Activated gamma-delta T cell (primary cell): ENCODE data around the gene APOA1.
"Not testable (repeated sequence)": the region's sequence is repeated elsewhere in the genome, so short reads cannot be mapped to it uniquely, and the experiment has no call there.

ENCODE experiments used
- DNase-seq: peaks from one replicate; lab custom pipeline; 2025; lab: John Stamatoyannopoulos, UW

The APOA1 gene

DNA sequence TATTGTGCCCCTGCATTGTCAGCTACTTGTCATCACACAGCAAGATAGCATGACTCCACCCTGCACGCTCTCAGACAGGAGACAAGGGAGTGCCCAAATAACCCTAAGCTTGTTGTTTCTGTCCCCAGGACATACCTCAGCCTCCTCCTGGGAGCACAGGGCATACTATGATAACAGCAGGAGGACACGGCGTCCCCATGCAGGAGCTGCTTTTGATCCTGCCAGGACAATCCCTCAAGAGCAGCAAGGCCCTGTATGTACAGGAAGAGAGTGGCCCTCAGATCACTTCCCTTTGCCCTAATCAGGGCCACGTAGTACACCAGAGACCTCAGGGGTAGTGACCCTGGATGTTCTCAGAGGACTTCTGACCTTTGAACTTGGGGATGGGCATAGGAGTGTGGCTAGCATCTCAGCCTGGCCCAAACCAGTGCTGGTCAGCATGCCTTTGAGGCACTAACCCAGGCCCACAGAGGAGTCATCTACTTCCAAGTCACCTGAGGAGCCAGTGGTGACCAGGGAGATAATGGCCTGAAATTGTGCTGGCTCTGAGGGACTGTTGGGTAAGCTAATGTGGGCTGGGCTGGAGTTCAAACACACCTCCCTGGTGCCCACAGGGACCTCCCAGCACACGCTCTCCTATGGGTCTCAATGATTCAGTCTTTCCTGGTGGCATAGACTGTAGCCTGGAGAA is 23.5 kb downstream of the APOA1 start:
- DNase-seq = no peak

DNA sequence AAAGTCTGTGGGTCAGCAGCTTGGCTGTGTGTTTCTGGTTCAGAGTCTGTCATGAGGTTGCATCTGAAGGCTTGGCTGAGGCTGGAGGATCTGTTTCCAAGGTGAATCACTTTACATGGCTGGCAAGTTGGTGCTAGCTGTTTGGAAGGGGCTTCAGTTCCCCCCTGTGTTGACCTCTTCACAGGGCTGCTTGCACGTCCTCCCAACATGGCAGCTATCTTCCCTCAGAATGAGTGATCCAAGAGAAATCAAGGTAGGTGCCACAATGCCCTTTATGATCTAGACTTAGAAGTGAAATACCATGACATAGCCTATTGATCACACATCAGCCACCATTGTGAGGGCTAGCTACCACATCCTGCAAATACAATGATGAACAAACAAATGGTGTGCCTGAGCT is 24.3 kb downstream of the APOA1 start:
- no peak for DNase-seq

DNA sequence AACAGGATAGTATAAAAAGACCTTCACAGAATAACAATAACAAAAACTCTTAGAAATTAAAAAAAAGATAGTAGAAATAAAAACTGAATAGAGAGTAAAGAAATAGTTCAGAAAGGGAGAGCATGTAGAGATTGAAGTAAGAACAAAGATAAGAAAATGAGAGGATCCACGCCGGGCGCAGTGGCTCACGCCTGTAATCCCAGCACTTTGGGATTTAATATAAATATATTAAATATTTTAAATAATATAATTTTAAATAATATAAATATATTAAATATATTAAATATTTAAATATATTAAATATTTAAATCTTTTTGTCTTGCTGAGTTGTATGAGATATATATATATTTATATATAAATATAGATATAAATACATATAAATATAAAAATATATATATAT is 25.3 kb downstream of the APOA1 start:
- no peak for DNase-seq

DNA sequence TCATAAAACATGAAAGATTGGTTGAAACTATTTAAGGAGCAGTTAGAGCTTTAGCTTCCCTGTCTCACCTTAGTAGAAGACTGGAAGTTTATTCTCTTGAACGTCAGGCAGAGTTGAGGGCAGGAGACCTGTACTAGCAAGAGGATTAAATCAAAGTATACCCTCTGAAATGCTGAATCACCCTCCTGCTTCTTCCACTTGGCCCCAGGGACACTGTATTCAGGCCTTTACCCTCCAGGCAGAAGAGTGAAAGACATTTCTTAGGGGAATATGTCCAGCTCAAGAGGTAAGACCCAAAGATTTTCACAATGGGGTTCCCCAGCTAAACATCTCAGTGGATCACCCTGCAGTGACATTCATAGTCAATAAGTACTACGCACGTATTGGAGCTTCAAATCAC is 26.2 kb downstream of the APOA1 start:
- DNase-seq = no peak

DNA sequence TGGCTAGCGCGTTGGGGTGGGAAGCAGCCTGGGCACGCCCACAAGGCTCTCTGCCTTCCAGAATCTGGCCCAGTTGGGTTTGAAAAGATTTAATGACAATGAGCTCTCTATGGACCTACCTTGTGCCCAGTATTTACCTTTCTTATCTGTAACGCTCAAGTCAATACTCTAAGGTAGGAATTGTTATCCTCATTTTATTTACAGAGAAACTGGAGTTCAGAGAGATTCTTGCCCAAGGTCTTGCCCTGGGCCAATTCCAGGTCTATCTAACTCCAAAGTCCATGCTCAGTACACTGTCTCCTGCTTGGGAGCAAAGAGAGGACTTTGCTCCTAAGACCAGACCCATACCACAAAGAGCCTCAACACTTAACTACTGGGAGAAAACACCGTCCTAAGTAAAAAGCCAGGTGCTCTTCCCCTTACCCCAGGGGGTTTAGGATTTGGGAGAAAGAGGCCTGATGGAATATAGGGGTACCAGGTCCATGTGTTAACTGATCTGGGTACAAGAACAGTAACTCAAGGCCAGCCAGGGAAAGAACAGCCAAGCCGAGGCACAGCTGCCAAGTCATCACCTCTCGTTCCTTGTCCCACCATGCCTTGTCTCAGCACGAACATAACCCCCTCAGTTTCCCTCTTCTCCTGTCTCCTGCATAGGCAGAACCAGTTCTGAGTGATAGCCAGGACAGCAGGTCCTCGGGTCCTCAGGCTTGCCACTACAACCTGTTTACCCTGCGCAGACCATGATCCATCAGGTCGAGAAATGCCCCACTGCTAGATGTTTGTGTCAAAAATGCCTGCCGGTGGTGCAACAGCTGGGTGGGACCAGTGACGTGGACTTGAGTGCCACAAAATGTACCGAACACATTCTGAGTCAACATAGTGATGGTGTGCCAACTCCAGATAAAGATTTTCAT is 28.9 kb downstream of the APOA1 start:
- no peak for DNase-seq

DNA sequence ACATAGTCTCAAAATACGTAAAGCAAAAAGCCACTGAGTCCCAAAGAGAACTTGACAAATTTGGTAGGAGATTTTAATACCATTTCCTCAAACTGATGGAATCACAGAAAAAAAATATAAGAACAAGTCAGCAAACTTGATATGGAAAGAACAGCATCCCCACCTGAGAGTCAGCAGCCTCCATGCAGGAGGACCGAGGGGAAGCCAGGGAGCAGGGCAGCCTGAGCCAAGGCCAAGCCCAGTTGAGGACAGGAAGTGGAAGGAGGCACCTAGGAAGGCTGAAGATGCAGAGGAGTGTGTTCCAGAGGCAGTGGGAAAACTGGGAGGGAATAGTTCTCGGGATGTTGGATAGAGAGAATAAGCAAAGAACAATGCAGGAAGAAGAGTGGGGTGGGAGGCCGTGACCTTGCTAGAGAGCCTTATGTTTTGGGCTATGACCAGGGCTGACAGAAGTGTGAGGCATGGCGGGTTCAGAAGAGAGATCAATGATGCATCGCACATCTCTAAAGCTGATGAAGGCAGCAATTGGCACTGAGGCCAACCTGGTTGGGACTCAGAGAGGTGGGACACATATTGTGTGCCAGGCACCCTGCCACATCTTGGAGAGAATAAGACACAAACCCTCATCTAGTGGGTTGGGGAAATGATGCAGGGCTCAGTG is 29.7 kb downstream of the APOA1 start:
- DNase-seq = no peak

DNA sequence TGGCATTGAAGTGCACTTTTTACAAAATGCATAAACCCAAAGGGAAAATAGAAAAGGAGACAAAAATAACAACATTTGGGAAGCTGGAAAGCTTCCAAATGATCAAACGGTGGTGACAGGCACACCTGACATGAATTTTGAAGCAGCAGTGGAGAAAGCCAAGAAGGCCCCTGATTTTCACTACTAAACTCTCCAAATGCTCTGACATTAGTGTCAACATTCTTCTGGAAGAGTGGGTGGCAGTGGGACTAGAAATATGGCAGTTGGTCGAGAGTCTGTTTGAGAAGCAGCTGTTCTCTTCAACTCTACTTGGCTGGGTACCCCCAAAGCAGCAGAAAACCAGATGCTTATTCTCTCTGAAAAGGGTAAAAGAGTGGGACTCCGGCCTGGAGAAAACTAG is 33.4 kb downstream of the APOA1 start:
- DNase-seq = no peak

DNA sequence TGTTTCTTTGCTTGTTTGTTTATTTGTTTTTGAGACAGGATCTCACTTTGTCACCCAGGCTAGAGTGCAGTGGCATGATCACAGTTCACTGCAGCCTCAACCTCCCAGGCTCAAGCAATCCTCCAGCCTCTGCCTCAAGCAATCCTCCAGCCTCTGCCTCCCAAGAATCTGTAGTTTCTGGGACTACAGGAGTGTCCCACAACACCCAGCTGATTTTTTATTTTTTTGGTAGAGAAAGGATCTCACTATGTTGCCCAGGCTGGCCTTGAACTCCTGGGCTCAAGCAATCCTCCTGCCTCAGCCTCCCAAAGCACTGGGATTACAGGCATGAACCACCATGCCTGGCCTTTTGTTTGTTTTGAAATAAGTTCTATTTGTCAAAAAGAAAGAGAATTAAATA is 35.8 kb downstream of the APOA1 start:
- not testable (repeated sequence) for DNase-seq

DNA sequence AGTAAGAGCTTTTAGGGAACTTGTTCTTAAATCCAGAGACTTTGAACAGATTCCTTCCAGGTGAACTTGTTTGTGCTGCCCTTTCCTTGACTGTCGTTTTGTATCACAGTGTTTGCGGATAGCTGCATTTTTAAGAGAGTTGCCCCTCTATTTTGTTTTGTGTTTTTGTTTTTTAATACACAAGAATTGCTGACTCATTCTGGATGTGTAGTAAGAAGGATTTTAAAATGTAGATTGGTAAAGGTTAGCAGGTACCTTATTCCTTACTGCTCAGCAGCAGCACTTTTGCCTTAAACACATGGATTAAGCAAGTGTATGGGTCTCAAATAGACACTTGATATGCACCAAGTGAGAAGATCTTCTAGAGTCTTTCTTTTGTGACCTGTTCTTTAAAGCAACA is 36.8 kb downstream of the APOA1 start:
- DNase-seq = no peak

DNA sequence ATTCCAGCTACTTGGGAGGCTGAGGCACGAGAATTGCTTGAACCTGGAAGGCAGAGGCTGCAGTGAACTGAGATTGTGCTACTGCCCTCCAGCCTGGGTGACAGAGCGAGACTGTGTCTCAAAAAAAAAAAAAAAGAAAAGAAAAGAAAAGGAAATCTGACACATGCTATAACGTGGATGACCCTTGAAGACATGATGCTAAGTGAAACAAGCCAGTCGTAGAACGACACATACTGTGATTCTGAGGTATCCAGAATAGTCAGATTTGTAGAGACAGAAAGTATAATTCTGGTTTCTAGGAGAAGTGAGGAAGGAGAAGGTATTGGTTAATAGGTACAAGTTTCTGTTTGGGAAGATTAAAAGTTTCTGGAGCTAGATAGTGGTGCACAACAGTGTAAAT is 39.1 kb downstream of the APOA1 start:
- no peak for DNase-seq

DNA sequence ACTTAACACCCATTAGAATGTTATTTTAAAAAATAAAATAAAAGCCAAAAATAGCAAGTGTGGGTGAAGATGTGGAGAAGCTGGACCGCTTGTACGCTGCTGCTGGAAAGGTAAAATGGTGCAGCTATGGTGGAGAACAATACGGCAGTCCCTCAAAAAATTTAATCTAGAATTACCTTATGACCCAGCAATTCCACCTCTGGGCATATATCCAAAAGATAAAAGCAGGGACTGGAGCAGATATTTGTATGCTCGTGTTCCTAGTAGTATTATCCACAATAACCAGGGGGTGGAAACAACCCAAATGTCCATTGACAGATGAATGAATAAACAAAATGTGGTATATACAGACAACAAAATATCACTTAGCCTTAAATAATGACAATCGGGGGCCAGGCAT is 39.6 kb downstream of the APOA1 start:
- DNase-seq = no peak

DNA sequence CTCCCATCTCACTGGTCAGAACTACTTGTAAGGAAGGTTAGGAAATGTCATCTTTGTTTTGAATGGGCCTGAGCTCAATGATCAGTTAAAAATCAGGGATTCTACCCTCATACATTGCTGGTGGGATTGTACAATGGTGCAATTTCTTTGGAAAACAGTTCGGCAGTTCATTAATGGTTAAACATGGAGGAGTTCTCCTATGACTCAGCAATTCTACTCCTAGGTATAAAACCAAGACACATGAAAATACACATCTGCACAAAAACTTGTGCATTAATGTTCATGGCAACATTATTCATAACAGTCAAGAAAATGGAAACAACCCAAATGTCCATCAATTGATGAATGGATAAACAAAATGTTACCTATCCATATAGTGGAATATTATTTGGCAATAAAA is 40.9 kb downstream of the APOA1 start:
- no peak for DNase-seq

DNA sequence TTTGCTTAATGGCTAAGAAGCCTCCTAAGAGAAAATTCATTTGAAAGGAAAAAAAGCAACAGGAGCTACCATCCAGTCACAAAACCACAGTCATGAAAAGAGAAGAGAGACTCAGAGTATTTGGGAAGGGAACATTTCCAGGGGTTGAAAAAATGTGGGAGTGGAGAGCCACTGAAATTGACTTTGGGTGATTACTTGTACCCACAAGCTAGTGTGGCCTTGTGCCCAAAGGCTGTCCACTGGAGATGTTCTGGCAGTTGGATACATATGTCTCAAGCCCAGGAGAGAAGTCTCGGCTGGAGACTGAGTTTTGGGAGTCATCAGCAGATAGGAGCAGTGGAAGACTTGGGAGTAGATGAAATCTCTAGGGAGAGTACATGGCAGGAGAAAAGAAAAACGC is 42.6 kb downstream of the APOA1 start:
- DNase-seq = no peak

DNA sequence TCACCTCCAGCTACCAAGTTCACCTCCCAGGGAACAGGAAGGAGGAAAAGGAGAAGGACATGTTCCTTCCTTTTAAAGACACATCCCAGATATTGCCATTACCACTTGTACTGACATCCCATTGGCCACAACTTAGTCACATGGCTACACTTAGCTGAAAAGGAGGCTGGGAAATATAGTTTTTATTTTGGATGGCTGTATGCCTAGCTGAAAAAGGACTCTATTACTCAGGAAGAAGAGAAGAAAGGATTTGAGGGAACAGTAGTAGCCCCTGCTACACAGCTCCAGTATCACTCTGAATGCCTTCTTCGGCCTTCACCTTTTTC is 43.7 kb downstream of the APOA1 start:
- no peak for DNase-seq

DNA sequence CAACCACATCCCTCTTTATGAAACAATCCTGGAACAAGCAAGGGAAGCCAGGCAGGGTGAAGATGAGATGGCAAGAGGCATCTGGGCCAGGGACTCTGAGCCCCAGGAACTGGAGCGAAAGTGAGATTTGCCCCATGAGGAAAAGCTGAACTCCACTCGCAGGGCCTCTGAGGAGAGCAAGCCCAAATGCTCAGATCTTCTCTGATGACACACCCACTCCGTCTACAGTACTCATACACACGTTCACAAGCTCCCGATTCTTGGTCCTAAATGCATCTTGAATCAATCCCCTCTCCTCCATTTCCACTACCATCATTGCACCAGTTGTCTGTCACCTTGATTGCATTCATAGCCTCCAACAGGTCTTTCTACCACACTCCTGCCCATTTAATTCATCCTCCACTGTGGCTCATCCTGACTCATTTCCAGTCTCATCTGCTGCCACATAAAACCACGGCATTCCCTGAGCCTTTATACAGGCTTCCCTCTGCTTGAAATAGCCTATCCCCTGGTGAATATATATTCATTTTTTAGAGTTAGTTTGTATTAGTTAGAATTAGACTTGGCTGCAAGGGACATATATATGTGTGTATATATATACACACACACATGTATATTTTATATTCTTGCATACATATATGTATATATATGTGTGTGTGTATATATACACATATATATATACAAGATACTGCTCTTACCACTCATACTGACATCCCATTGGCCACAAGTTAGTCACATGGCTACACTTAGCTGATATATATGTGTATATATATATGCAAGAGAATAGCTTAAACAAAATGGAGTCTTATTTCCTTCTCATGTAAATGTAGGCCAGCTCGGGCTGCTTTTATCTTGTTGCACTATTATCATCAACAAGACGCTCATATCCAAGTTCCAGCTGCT is 44.3 kb downstream of the APOA1 start:
- DNase-seq = no peak

DNA sequence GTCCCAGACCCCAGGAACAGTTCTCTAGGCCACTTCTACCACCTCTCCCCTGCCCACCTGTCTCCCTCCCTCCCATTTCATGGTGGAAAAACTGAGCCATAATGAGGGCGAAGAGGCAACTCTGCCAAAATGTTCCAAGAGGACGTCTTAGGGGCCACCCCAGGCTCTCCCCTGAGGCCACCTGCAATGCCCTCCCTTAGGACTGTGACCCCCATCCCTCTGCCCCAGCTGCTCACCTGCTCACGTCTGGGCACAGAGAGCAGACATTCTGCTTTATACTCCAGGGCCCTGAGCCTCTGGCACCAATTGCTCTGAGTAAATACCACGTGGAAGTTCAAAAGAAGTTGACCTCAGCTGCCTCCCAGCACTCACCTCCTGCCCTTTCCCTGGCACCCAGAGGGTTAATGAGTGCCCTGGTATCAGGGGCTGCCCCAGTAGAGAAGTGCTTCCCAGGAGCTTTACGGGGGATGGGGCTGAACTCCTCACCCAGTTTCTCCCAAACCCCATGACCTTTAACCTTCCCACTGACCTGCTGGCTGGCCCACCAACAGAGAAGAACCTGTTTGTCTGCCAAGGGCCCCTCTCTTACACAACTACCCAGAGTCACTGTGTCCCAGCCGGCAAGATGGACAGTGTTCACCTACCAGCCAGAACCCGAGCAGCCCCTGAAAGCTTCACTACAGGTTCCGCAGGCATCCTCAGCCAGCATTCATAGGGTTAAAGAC is 45.1 kb downstream of the APOA1 start:
- no peak for DNase-seq

DNA sequence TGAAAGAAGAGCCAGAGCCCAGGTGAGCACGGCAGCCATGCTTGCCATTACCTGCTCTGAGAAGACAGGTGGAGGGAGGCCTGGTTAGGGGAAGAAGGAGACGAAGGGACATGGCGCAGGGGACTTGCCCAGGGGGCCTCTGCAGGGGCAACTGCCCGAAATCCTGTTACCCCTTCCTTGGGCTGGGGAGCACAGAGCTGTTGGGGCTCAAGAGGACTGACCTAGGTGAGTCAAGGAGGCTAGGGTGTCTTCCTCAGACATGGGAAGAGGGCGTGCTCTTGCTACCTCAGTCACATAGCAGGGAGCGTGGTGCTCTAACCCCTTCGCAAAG is 45.6 kb downstream of the APOA1 start, which contains the start of gene APOA5:
TSS of gene APOA5 (minus strand) at position 67 of the 331 bp plus-strand sequence. CDS start at position 48, 19 bp downstream.
- DNase-seq = no peak

DNA sequence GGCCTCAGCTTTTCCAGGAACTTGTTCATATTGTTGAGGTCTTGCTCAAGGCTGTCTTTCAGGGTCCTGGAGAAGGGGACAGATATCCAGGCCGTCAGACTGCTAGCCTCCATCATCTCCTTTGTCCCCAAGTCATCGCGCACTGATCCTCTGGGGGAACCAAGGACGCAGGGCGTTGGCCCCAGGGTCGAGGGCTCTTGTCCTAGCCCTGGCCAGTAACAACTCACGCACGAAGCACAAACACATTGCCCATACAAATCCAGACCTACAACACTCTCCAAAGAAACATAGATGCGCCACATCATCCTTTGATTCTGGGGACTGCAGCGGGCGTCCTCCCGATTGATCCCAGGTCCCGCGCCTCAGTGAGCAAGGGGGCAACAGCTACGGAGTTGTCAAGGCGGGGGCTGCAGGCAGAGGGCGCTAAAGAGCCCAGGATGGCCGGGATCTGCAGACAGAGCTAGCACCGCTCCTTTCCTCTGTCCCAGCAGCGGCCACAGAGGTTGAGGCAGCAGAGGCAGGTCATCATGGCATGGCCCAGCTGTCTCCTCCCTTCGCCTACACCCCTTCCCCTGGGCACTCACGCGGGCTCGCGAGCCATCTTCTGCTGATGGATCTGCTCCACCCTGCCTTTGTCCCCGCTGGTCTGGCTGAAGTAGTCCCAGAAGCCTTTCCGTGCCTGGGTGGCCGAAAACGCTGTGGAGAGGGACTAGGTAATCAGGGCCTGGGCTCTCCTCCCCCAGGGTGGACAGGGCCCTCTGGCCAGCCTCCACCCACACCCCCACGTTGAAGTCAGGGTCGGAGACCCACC is 46.2 kb downstream of the APOA1 start:
- peak; percentile 43 for DNase-seq

DNA sequence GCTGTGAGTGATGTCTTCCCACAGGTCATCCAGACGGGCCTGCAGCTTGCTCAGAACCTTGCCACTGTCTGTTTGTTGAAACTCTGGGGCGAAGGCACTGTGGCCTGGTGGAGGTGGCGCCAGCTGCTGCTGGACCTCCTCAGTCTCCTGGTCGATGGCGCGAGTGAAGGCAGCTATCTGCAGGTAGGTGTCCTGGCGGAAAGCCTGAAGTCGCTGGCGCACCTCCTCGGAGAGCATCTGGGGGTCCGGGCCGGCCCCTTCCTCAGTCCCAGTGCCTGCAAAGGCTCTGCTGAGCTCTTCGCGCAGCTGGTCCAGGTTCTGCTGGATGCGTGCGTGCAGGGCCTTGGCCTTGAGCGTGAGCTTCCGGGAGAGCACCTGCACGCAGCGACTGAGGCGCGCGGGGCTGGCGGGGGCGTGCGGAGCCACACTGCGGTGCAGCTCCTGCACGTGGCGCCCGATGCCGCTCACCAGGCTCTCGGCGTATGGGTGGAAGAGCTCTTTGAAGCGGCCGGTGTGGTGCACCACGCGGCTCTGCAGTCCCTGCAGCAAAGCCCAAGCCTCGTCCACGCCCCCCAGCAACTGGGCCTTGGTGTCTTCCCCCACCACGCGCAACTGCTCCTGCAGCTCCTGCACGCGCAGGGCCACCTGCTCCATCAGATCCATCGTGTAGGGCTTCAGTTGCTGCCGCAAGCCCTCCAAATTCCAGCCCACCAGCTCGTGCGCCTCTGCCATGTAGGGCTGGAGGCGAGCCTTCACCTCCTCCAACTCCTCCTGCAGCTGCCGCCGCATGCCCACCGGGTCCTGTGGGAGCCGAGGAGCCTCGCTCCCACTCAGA is 47.0 kb downstream of the APOA1 start:
- no peak for DNase-seq

DNA sequence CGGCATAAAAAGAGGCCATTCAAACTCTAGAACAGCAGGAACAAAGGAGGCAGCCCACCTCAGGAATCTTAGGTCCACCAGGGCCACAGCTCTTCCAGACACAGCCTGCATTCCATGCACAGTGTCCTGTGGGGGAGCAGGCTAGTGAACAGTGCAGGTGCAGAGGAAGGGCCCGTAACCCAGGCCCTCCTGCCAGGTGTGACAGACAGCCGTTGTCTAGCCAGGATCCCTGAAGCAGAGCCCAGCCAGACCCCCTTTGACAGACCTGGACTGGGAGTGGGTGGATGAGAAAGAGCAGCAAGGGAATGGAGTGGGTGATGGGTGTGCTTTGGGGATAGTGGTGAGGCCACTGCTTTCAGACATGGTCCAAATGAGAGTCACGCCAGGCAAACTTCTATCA is 48.4 kb downstream of the APOA1 start:
- no peak for DNase-seq
